Measurements from ENCODE around the gene SRD5A1. TPM values are rescaled to one million over a fixed set of nuclear protein-coding genes. Genes with fewer than 3 reads are reported as not detected.

Gene SRD5A1
- total RNA-seq, 1 experiment from 2014 or later, result 24.7 TPM

DNA sequence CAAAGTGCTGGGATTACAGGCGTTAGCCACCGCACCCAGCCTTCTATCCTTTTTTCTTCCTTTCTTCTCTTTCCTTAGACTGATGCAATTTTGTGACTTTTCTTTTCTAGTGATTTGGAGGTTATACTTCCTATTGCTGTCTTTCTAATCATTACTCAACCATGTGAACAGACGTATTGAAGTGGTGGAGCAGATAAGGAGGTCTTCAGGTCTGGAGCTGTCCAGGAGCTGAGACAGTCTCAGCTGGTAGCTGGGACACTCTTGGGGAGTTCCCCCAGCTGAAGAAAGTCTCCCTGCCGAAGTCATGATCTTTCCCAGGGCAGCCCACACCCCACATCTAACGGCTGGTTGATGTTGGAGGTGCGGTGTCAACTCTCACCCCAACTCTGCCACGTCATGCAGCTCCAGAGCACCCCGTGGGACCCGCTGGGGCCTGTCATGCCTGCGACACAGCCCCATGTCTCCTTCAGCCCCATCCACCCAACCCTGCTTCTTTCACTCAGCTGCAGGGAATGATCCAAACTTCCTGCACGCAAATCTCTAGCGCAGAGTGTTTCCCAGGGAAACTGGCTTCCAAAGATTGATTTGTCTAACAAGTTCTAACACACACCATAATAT lies 41.5 kb upstream of the SRD5A1 start:
- Histone ChIP-seq H3K36me3 (ENCODE audit: control insufficient read depth in 1 of 2, insufficient read depth in 2 of 2, low read length in 2 of 2) (no peaks in the 10 kb centered on the region), H3K9me2 (ENCODE audit: insufficient read depth) (no peaks in the 10 kb centered on the region), H3K9me3 (ENCODE audit: control insufficient read depth in 1 of 2, insufficient read depth in 1 of 2, low read depth in 1 of 2, low read length in 2 of 2) (no peaks in the 10 kb centered on the region), H2AFZ (ENCODE audit: low read depth, low read length, poor library complexity, severe bottlenecking) (no peak overlapping the region), H3K4me3 (replicated peaks in 1 of 2; ENCODE audit: low read depth in 1 of 2, low read length in 2 of 2) (no peak overlapping the region), H3K27ac (ENCODE audit: low read depth, low read length) (no peak overlapping the region), H3K4me2 (ENCODE audit: low read length) (no peak overlapping the region), H3K27me3 (ENCODE audit: insufficient read depth, low read length) (no peaks in the 10 kb centered on the region), H3K4me1 (ENCODE audit: control insufficient read depth in 1 of 2, insufficient read depth in 2 of 2, low read length in 2 of 2) (no peaks in the 10 kb centered on the region), H3K9ac (ENCODE audit: low read length) (no peak overlapping the region), H4K20me1 (ENCODE audit: insufficient read depth) (no peaks in the 10 kb centered on the region), H3K79me2 (ENCODE audit: insufficient read depth, low read length) (no peaks in the 10 kb centered on the region)
- intact Hi-C loops (cut with micrococcal nuclease), result no loop called here
- CTCF ChIA-PET, result no interaction called here
- ATAC-seq, result no peak
- no TSS peak for BruUV-seq (replicated peaks)
- POLR2A ChIA-PET, result no interaction called here
- RAD21 ChIA-PET (ENCODE audit: low non-redundant PET in 1 of 2, low total read pairs in 2 of 2, uncharacterized antibody in 2 of 2, unreplicated experiment in 2 of 2), result no interaction called here
- DNase-seq (ENCODE audit: low read depth, low spot score), result no peak
- TF ChIP-seq EZH2 (IDR thresholded peaks at IDR 0.05) (no peak), RAD21 (IDR thresholded peaks at IDR 0.05; ENCODE audit: low read depth) (no peak)
- TF ChIP-seq, protein P1, sequence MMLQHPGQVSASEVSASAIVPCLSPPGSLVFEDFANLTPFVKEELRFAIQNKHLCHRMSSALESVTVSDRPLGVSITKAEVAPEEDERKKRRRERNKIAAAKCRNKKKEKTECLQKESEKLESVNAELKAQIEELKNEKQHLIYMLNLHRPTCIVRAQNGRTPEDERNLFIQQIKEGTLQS (IDR thresholded peaks at IDR 0.05), result no peak
- TF ChIP-seq, protein P2, sequence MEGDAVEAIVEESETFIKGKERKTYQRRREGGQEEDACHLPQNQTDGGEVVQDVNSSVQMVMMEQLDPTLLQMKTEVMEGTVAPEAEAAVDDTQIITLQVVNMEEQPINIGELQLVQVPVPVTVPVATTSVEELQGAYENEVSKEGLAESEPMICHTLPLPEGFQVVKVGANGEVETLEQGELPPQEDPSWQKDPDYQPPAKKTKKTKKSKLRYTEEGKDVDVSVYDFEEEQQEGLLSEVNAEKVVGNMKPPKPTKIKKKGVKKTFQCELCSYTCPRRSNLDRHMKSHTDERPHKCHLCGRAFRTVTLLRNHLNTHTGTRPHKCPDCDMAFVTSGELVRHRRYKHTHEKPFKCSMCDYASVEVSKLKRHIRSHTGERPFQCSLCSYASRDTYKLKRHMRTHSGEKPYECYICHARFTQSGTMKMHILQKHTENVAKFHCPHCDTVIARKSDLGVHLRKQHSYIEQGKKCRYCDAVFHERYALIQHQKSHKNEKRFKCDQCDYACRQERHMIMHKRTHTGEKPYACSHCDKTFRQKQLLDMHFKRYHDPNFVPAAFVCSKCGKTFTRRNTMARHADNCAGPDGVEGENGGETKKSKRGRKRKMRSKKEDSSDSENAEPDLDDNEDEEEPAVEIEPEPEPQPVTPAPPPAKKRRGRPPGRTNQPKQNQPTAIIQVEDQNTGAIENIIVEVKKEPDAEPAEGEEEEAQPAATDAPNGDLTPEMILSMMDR (IDR thresholded peaks at IDR 0.05 in 2 of 3, conservative IDR thresholded peaks at IDR 0.05 in 1 of 3; ENCODE audit: borderline replicate concordance in 1 of 3, insufficient read depth in 1 of 3, low read depth in 2 of 3, low read length in 2 of 3), result no peak

DNA sequence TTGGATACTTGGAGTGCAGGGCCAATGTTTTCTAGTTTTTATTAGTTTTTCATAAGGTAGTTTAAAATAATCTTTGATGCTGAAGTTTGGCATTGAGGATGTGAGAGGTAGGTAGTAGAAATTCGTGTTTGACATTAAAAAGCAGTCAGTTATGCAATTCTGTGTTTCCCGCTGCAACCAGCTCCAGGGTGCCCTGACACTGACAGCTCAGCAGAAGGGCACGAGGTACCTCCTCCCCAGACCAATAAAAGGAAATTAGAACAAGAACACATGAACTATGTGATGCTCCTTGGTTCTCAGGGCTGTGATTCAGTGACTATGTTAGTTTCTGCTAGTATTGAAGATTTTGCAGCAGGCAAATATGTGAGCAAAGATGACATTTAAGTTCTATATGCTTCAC lies 40.6 kb upstream of the SRD5A1 start:
- BruUV-seq (replicated peaks), result no TSS peak
- CTCF ChIA-PET, result no interaction called here
- H3K9ac ChIP-seq (ENCODE audit: low read length), result no peak overlapping the region
- no peak overlapping the region for H3K27ac ChIP-seq (ENCODE audit: low read depth, low read length)
- H3K4me1 ChIP-seq (ENCODE audit: control insufficient read depth in 1 of 2, insufficient read depth in 2 of 2, low read length in 2 of 2), result no peaks in the 10 kb centered on the region
- H3K9me2 ChIP-seq (ENCODE audit: insufficient read depth), result no peaks in the 10 kb centered on the region
- intact Hi-C loops (cut with micrococcal nuclease), result no loop called here
- H3K4me3 ChIP-seq (replicated peaks in 1 of 2; ENCODE audit: low read depth in 1 of 2, low read length in 2 of 2), result no peak overlapping the region
- no peak overlapping the region for H3K4me2 ChIP-seq (ENCODE audit: low read length)
- RAD21 ChIA-PET (ENCODE audit: low non-redundant PET in 1 of 2, low total read pairs in 2 of 2, uncharacterized antibody in 2 of 2, unreplicated experiment in 2 of 2), result no interaction called here
- ATAC-seq (no peak), DNase-seq (ENCODE audit: low read depth, low spot score) (no peak)
- POLR2A ChIA-PET, result no interaction called here
- no peaks in the 10 kb centered on the region for H3K9me3 ChIP-seq (ENCODE audit: control insufficient read depth in 1 of 2, insufficient read depth in 1 of 2, low read depth in 1 of 2, low read length in 2 of 2)
- no peak for TF ChIP-seq EGR1 (IDR thresholded peaks at IDR 0.05; ENCODE audit: low read depth)
- TF ChIP-seq, protein P2 (IDR thresholded peaks at IDR 0.05 in 2 of 3, conservative IDR thresholded peaks at IDR 0.05 in 1 of 3; ENCODE audit: borderline replicate concordance in 1 of 3, insufficient read depth in 1 of 3, low read depth in 2 of 3, low read length in 2 of 3), result no peak
- no peak for TF ChIP-seq JUND (IDR thresholded peaks at IDR 0.05)
- no peak for TF ChIP-seq SRF (IDR thresholded peaks at IDR 0.05; ENCODE audit: low read depth)
- no peak for TF ChIP-seq RAD21 (IDR thresholded peaks at IDR 0.05; ENCODE audit: low read depth)
- TF ChIP-seq, protein P3, sequence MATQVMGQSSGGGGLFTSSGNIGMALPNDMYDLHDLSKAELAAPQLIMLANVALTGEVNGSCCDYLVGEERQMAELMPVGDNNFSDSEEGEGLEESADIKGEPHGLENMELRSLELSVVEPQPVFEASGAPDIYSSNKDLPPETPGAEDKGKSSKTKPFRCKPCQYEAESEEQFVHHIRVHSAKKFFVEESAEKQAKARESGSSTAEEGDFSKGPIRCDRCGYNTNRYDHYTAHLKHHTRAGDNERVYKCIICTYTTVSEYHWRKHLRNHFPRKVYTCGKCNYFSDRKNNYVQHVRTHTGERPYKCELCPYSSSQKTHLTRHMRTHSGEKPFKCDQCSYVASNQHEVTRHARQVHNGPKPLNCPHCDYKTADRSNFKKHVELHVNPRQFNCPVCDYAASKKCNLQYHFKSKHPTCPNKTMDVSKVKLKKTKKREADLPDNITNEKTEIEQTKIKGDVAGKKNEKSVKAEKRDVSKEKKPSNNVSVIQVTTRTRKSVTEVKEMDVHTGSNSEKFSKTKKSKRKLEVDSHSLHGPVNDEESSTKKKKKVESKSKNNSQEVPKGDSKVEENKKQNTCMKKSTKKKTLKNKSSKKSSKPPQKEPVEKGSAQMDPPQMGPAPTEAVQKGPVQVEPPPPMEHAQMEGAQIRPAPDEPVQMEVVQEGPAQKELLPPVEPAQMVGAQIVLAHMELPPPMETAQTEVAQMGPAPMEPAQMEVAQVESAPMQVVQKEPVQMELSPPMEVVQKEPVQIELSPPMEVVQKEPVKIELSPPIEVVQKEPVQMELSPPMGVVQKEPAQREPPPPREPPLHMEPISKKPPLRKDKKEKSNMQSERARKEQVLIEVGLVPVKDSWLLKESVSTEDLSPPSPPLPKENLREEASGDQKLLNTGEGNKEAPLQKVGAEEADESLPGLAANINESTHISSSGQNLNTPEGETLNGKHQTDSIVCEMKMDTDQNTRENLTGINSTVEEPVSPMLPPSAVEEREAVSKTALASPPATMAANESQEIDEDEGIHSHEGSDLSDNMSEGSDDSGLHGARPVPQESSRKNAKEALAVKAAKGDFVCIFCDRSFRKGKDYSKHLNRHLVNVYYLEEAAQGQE (IDR thresholded peaks at IDR 0.05; ENCODE audit: low read depth), result no peak
- TF ChIP-seq EZH2 (IDR thresholded peaks at IDR 0.05), result no peak
- no peak for TF ChIP-seq FOSL1 (IDR thresholded peaks at IDR 0.05; ENCODE audit: low read depth)
- no peak for TF ChIP-seq POLR2A (IDR thresholded peaks at IDR 0.05; ENCODE audit: borderline replicate concordance, extremely low read depth, insufficient read depth, insufficient read length)
- TF ChIP-seq EZH2phosphoT487 (IDR thresholded peaks at IDR 0.05; ENCODE audit: borderline replicate concordance), result no peak
- H2AFZ ChIP-seq (ENCODE audit: low read depth, low read length, poor library complexity, severe bottlenecking), result no peak overlapping the region
- H4K20me1 ChIP-seq (ENCODE audit: insufficient read depth), result no peaks in the 10 kb centered on the region
- H3K27me3 ChIP-seq (ENCODE audit: insufficient read depth, low read length), result no peaks in the 10 kb centered on the region
- H3K36me3 ChIP-seq (ENCODE audit: control insufficient read depth in 1 of 2, insufficient read depth in 2 of 2, low read length in 2 of 2), result no peaks in the 10 kb centered on the region
- H3K79me2 ChIP-seq (ENCODE audit: insufficient read depth, low read length), result no peaks in the 10 kb centered on the region

Data from HCT116 (cell line).